ENCODE data around the gene DCXR. TPM values are rescaled to one million over a fixed set of nuclear protein-coding genes. Genes with fewer than 3 reads are reported as not detected.

The DCXR gene
- total RNA-seq, 1 experiment from 2014 or later: 135 TPM

GRCh38 chr17:82022310-82022980 is 15.1 kb downstream of the DCXR start, which contains the start of gene CENPX:
Gene CENPX (minus strand): TSS chr17:82022878. CDS start chr17:82022861, 17 bp downstream.
- TSS peak; percentile 45 for BruUV-seq (replicated peaks)
- Histone ChIP-seq H2AFZ (ENCODE audit: low read length) (peak within 1 kb of the TSS; percentile 80), H3K9ac (ENCODE audit: low read length) (peak within 1 kb of the TSS; percentile 98), H3K36me3 (ENCODE audit: low read depth, low read length) (no peaks in the 10 kb centered on the region; the same call in 1 of the 2 replicates), H3K4me1 (ENCODE audit: insufficient read depth, low read length) (peaks cover 21% of the 10 kb centered on the region; the same call in 1 of the 2 replicates), H3K9me2 (replicated peaks; ENCODE audit: low read length) (no peaks in the 10 kb centered on the region), H3K27ac (ENCODE audit: low read length) (peak within 1 kb of the TSS; percentile 57), H3K27me3 (ENCODE audit: low read length) (no peaks in the 10 kb centered on the region), H3K4me3 (ENCODE audit: low read length) (peak within 1 kb of the TSS; percentile 100), H3F3A (ENCODE audit: low read length, unreplicated experiment) (no peaks in the 10 kb centered on the region), H3K79me2 (ENCODE audit: low read length) (peaks cover 43% of the 10 kb centered on the region), H4K20me1 (ENCODE audit: low read length) (peaks cover 7% of the 10 kb centered on the region; the same call in 1 of the 2 replicates), H3K4me2 (ENCODE audit: low read length) (peak within 1 kb of the TSS; percentile 99), H3K9me3 (ENCODE audit: low read length) (no peaks in the 10 kb centered on the region)
- ATAC-seq: no peak; the same call in 1 of the 2 replicates
- no peak for DNase-seq
- POLR2A ChIA-PET (ENCODE audit: unreplicated experiment): interaction anchor here (0.7 kb wide), 1 partner anchor 23 kb away, joined by 3 read pairs; no protein-coding TSS in a partner anchor
- TF ChIP-seq CTCF (conservative IDR thresholded peaks at IDR 0.05; ENCODE audit: low read depth, low read length): no peak
- no peak for TF ChIP-seq EZH2phosphoT487 (IDR thresholded peaks at IDR 0.05; ENCODE audit: borderline replicate concordance, low read length)
- TF ChIP-seq EZH2 (IDR thresholded peaks at IDR 0.05; ENCODE audit: low read length, unreplicated experiment): no peak
- CTCF ChIA-PET: interaction anchor here (0.6 to 4.8 kb wide), 8 partner anchors 15 to 315 kb away, joined by 4 to 40 read pairs (median 6); partner anchors contain the start of gene DCXR
- intact Hi-C loops (cut with micrococcal nuclease): no loop called here

- ChIA-PET POLR2A (ENCODE audit: unreplicated experiment) (no interaction called here), CTCF (interaction anchor here (1.0 to 4.8 kb wide), 3 partner anchors 18 to 62 kb away, joined by 6 to 40 read pairs (median 7); no protein-coding TSS in a partner anchor)
- ATAC-seq: no peak
- Histone ChIP-seq H3K4me2 (ENCODE audit: low read length) (peak overlapping the region; percentile 99), H3K79me2 (ENCODE audit: low read length) (peaks cover 43% of the 10 kb centered on the region), H3K36me3 (ENCODE audit: low read depth, low read length) (no peaks in the 10 kb centered on the region; the same call in 1 of the 2 replicates), H3K4me3 (ENCODE audit: low read length) (peak overlapping the region; percentile 100), H3F3A (ENCODE audit: low read length, unreplicated experiment) (no peaks in the 10 kb centered on the region), H3K27me3 (ENCODE audit: low read length) (no peaks in the 10 kb centered on the region), H3K9me2 (replicated peaks; ENCODE audit: low read length) (no peaks in the 10 kb centered on the region), H3K9ac (ENCODE audit: low read length) (peak overlapping the region; percentile 98), H2AFZ (ENCODE audit: low read length) (peak overlapping the region; percentile 80; the same call in 1 of the 2 replicates), H4K20me1 (ENCODE audit: low read length) (peaks cover 7% of the 10 kb centered on the region; the same call in 1 of the 2 replicates), H3K27ac (ENCODE audit: low read length) (peak overlapping the region; percentile 57), H3K9me3 (ENCODE audit: low read length) (no peaks in the 10 kb centered on the region), H3K4me1 (ENCODE audit: insufficient read depth, low read length) (peaks cover 21% of the 10 kb centered on the region; the same call in 1 of the 2 replicates)
- no TSS peak for BruUV-seq (replicated peaks)
- no peak for DNase-seq
- intact Hi-C loops (cut with micrococcal nuclease): loop anchor here (1.0 kb wide), 1 partner anchor 63 kb away; no protein-coding TSS in a partner anchor
- TF ChIP-seq EZH2phosphoT487 (IDR thresholded peaks at IDR 0.05; ENCODE audit: borderline replicate concordance, low read length): no peak
- TF ChIP-seq CTCF (conservative IDR thresholded peaks at IDR 0.05; ENCODE audit: low read depth, low read length): no peak
- TF ChIP-seq EZH2 (IDR thresholded peaks at IDR 0.05; ENCODE audit: low read length, unreplicated experiment): no peak
Measured at GRCh38 chr17:82021900-82022309, 15.6 kb downstream of the DCXR start.

All from PC-3 (cell line).